ENCODE results near the gene ALDH3A1. TPM values are rescaled to one million over a fixed set of nuclear protein-coding genes. Genes with fewer than 3 reads are reported as not detected.

ALDH3A1 gene
- total RNA-seq, 4 donors from 2014 or later, result 28.3 to 93.0 (median 64.0) TPM

GRCh38 chr17:19714542-19715411 lies 33.3 kb downstream of the ALDH3A1 start:
- 91 to 93% methylated on average over 14 to 18 of the region's 27 CpGs for WGBS, 2 donors
- peak in 1 of 2 donors; percentile 82 for DNase-seq (ENCODE audit: low spot score in 2 of 2)
- intact Hi-C loops (cut with DNase I; ENCODE audit: low total_unique reads), result no loop called here

GRCh38 chr17:19713901-19714361 lies 34.2 kb downstream of the ALDH3A1 start:
- intact Hi-C loops (cut with DNase I; ENCODE audit: low total_unique reads), result no loop called here
- 95 to 96% methylated on average over 16 to 26 of the region's 28 CpGs for WGBS, 2 donors

More at GRCh38 chr17:19714542-19715411, 33.3 kb downstream of the ALDH3A1 start:
- no peak overlapping the region for H3K4me3 ChIP-seq (ENCODE audit: low read depth, poor library complexity, severe bottlenecking)
- no peak for TF ChIP-seq CTCF (IDR thresholded peaks at IDR 0.05)
- no peak for TF ChIP-seq POLR2A (IDR thresholded peaks at IDR 0.05)

GRCh38 chr17:19713462-19713861 lies 34.6 kb downstream of the ALDH3A1 start:
- WGBS, 2 donors, result 79 to 87% methylated on average over 12 to 16 of the region's 16 CpGs
- TF ChIP-seq POLR2A (IDR thresholded peaks at IDR 0.05) (no peak), CTCF (IDR thresholded peaks at IDR 0.05) (no peak)
- H3K4me3 ChIP-seq (ENCODE audit: low read depth, poor library complexity, severe bottlenecking), result no peak overlapping the region
- intact Hi-C loops (cut with DNase I; ENCODE audit: low total_unique reads), result no loop called here
- peak in 1 of 2 donors; percentile 82 for DNase-seq (ENCODE audit: low spot score in 2 of 2)

More at GRCh38 chr17:19713901-19714361, 34.2 kb downstream of the ALDH3A1 start:
- DNase-seq (ENCODE audit: low spot score in 2 of 2), result peak in 1 of 2 donors; percentile 76
- no peak for TF ChIP-seq CTCF (IDR thresholded peaks at IDR 0.05)
- TF ChIP-seq POLR2A (IDR thresholded peaks at IDR 0.05), result no peak
- no peak overlapping the region for H3K4me3 ChIP-seq (ENCODE audit: low read depth, poor library complexity, severe bottlenecking)

- 83 to 88% methylated on average over 12 of the region's 12 CpGs for WGBS, 2 donors
Measured at GRCh38 chr17:19712436-19713004, 35.6 kb downstream of the ALDH3A1 start.

GRCh38 chr17:19709841-19710240 lies 38.3 kb downstream of the ALDH3A1 start:
- TF ChIP-seq POLR2A (IDR thresholded peaks at IDR 0.05) (no peak), CTCF (IDR thresholded peaks at IDR 0.05) (no peak)
- 78 to 80% methylated on average over 3 of the region's 3 CpGs for WGBS, 2 donors

More at GRCh38 chr17:19712436-19713004, 35.6 kb downstream of the ALDH3A1 start:
- DNase-seq (ENCODE audit: low spot score in 2 of 2), result peak in 1 of 2 donors; percentile 69
- TF ChIP-seq POLR2A (IDR thresholded peaks at IDR 0.05), result no peak
- no peak for TF ChIP-seq CTCF (IDR thresholded peaks at IDR 0.05)
- intact Hi-C loops (cut with DNase I; ENCODE audit: low total_unique reads), result no loop called here
- H3K4me3 ChIP-seq (ENCODE audit: low read depth, poor library complexity, severe bottlenecking), result no peak overlapping the region

More at GRCh38 chr17:19709841-19710240, 38.3 kb downstream of the ALDH3A1 start:
- DNase-seq (ENCODE audit: low spot score in 2 of 2), result peak in 1 of 2 donors; percentile 68
- H3K4me3 ChIP-seq (ENCODE audit: low read depth, poor library complexity, severe bottlenecking), result no peak overlapping the region
- intact Hi-C loops (cut with DNase I; ENCODE audit: low total_unique reads), result no loop called here

All from lower leg skin (tissue), 4 donors.